GM12878 (cell line): Measurements from ENCODE around the gene COL6A3. TPM values are rescaled to one million over a fixed set of nuclear protein-coding genes. Genes with fewer than 3 reads are reported as not detected.

Experiments
- ATAC-seq: fragments of 200-7000 bp; cut with Tn5 transposase; 3 replicates; pipeline ENCODE4 v1.9.1; 2020; ENCODE audit warnings: mild to moderate bottlenecking, moderate library complexity
- BruUV-seq: library from RNA; stranded (reverse); fragments of 400-500 nt; replicated peaks from 2 replicates; lab custom pipeline; 2021; lab: Mats Ljungman, UMichigan
- CTCF ChIA-PET: fragments of 300-600 bp; sonication (Branson Sonifier 250); formaldehyde crosslinking; extraction: SDS; loops from one replicate; lab custom pipeline; 2021; ENCODE audit warnings: inconsistent platforms; lab: Yijun Ruan, JAX
- POLR2A ChIA-PET: fragments of 350-600 bp; formaldehyde crosslinking; extraction: SDS; loops from one replicate; lab custom pipeline; 2021; ENCODE audit warnings: inconsistent platforms; lab: Charles Lee
- RAD21 ChIA-PET: fragments of 300-600 bp; sonication (Branson Sonifier 250); formaldehyde crosslinking; loops from one replicate; lab custom pipeline; 2023; ENCODE audit warnings: antibody characterized with exemption; ENCODE audit not compliant: unreplicated experiment; lab: Charles Lee
- SMC1A ChIA-PET: fragments of 300-600 bp; sonication (Branson Sonifier 250); formaldehyde crosslinking; loops from one replicate; lab custom pipeline; 2023; ENCODE audit not compliant: unreplicated experiment, uncharacterized antibody; lab: Charles Lee
- DNase-seq: peaks from one replicate; pipeline ENCODE4 v3.0.0-alpha.2; 2011; ENCODE audit warnings: low read depth, low spot score
- FAIRE-seq: peaks from 3 replicates; lab custom pipeline; 2011; peaks lifted over from hg19 to GRCh38; lab: Jason Lieb, UNC
- H2AFZ ChIP-seq: 2 replicates; pipeline ENCODE4 v1.6.0; 2011; ENCODE audit warnings: low read depth, low read length, control low read depth; ENCODE audit not compliant: control insufficient read depth
- H3K27ac ChIP-seq: 2 replicates; pipeline ENCODE4 v1.5.1; 2011; ENCODE audit warnings: control low read depth; ENCODE audit not compliant: control insufficient read depth, insufficient read depth
- H3K27me3 ChIP-seq, 2 experiments: replicated peaks in 1 of 2; 2 replicates each; pipeline versions ENCODE4 v1.6.0 to v1.6.1; 2011; ENCODE audit warnings: low read length in 1 of 2; ENCODE audit not compliant: control insufficient read depth in 2 of 2, insufficient read depth in 2 of 2
- H3K36me3 ChIP-seq, 2 experiments: 2 replicates each; pipeline ENCODE4 v1.5.1; 2011; ENCODE audit warnings: low read length in 1 of 2; ENCODE audit not compliant: control insufficient read depth in 2 of 2, insufficient read depth in 2 of 2
- H3K4me1 ChIP-seq: 2 replicates; pipeline ENCODE4 v1.6.1; 2011; ENCODE audit warnings: mild to moderate bottlenecking, low read length, moderate library complexity, mixed read lengths; ENCODE audit not compliant: control insufficient read depth, insufficient read depth
- H3K4me2 ChIP-seq: 2 replicates; pipeline ENCODE4 v1.6.0; 2011; ENCODE audit warnings: control low read depth; ENCODE audit not compliant: control insufficient read depth, insufficient read depth
- H3K4me3 ChIP-seq: fragments of 200-600 bp; sonication (generic); 2 replicates; pipeline ENCODE4 v1.5.1; 2016
- H3K79me2 ChIP-seq: 2 replicates; pipeline ENCODE4 v1.6.0; 2011; ENCODE audit warnings: low read length; ENCODE audit not compliant: control insufficient read depth, insufficient read depth
- H3K9ac ChIP-seq: 2 replicates; pipeline ENCODE4 v1.8.0; 2011; ENCODE audit warnings: low read length, control low read depth, mixed read lengths; ENCODE audit not compliant: control insufficient read depth, insufficient read depth
- H3K9me3 ChIP-seq: replicated peaks from 3 replicates; pipeline ENCODE4 v1.5.1; 2011; ENCODE audit warnings: mild to moderate bottlenecking, low read length; ENCODE audit not compliant: control insufficient read depth, insufficient read depth
- H4K20me1 ChIP-seq: 2 replicates; pipeline ENCODE4 v1.6.0; 2011; ENCODE audit not compliant: control insufficient read depth, insufficient read depth
- GABPA ChIP-seq: IDR thresholded peaks from 2 replicates; pipeline ENCODE4 v1.6.1; 2014; ENCODE audit warnings: antibody characterized with exemption, low read depth, mild to moderate bottlenecking, inconsistent platforms
- MTA2 ChIP-seq: fragments of 450-650 bp; IDR thresholded peaks from 2 replicates; pipeline ENCODE4 v1.6.1; 2016; ENCODE audit warnings: low read depth, mild to moderate bottlenecking, moderate library complexity
- NFYA ChIP-seq: IDR thresholded peaks from 2 replicates; pipeline ENCODE4 v1.6.1; 2011; ENCODE audit warnings: low read depth, mild to moderate bottlenecking, low read length, improper control_type of control experiment, borderline replicate concordance
- RBBP5 ChIP-seq: fragments of 200-600 bp; sonication (generic); conservative IDR thresholded peaks from 2 replicates; pipeline ENCODE4 v1.6.1; 2016
- SIN3A ChIP-seq: IDR thresholded peaks from 2 replicates; pipeline ENCODE4 v1.6.1; 2012; ENCODE audit warnings: low read depth, low read length, improper control_type of control experiment
- WRNIP1 ChIP-seq: IDR thresholded peaks from 2 replicates; pipeline ENCODE4 v1.6.1; 2011; ENCODE audit warnings: low read depth, low read length, improper control_type of control experiment, borderline replicate concordance
- WGBS: methylation state at CpG from one replicate; pipeline ENCODE4 v1.1.6; 2016; ENCODE audit warnings: low lambda C conversion rate; ENCODE audit not compliant: insufficient replicate concordance, insufficient coverage; ENCODE audit errors: missing lambda C conversion rate; 5-methylcytosine and 5-hydroxymethylcytosine counted together
- in situ Hi-C: fragments of 300-500 bp; cut with MboI; formaldehyde crosslinking; loops from 9 replicates; pipeline ENCODE4 v1.14.3; 2018; ENCODE audit warnings: mixed read lengths
- intact Hi-C: fragments of 100-400 bp; cut with micrococcal nuclease; formaldehyde crosslinking; loops from one replicate; pipeline ENCODE4 v1.14.2; 2022; ENCODE audit not compliant: unreplicated experiment
- polyA plus RNA-seq, 11 experiments: library from polyadenylated mRNA; depleted of rRNA in 4 of 11; unstranded in 6 of 11; stranded (reverse) in 5 of 11; fragments of >200 nt; fragmentation: Nextera tagmentation in 4 of 11; fragmentation: Illumina TruSeq in 1 of 11; extraction: Ambion mirVana in 4 of 11; extraction: Trizol in 1 of 11; gene quantifications; 1 replicate in 1 of 11; 2 replicates in 10 of 11; pipeline versions ENCODE4 v1.2.1 to v1.2.3, GENCODE V29; 2011 to 2016; ENCODE audit warnings: inconsistent platforms in 2 of 11, missing spikeins in 2 of 11, low read depth in 1 of 11
- total RNA-seq, 4 experiments: library from RNA; depleted of rRNA in 3 of 4; stranded (reverse); fragments of >200 nt in 3 of 4; fragmentation: Illumina TruSeq in 1 of 4; extraction: Trizol in 1 of 4; gene quantifications; 2 replicates each; pipeline versions ENCODE4 v1.2.1 to v1.2.3, GENCODE V29; 2013 to 2021
- TF ChIP-seq, protein P1 (sequence below): IDR thresholded peaks from 2 replicates; pipeline ENCODE4 v1.6.1; 2012; ENCODE audit warnings: mild to moderate bottlenecking, low read depth, low read length
- TF ChIP-seq, protein P2 (sequence below): IDR thresholded peaks from 2 replicates; pipeline ENCODE4 v1.6.1; 2011; ENCODE audit warnings: borderline replicate concordance, low read depth, mild to moderate bottlenecking, moderate library complexity, mixed read lengths, low read length; ENCODE audit not compliant: insufficient read depth; ENCODE audit errors: extremely low read length
- TF ChIP-seq, protein P3 (sequence below): IDR thresholded peaks from 2 replicates; pipeline ENCODE4 v1.6.1; 2011; ENCODE audit warnings: low read depth, low read length, improper control_type of control experiment, borderline replicate concordance
- TF ChIP-seq, protein P4 (sequence below): fragments of 450-650 bp; IDR thresholded peaks from 2 replicates; pipeline ENCODE4 v1.6.1; 2017; ENCODE audit warnings: mild to moderate bottlenecking, moderate library complexity

The COL6A3 gene
- total and polyA plus RNA-seq, 10 of the 15 experiments (the other 5 are each of a cell fraction or from before 2014, with no cell fraction given) = 0.01 to 0.51 (median 0.09) TPM; not detected in 4

DNA sequence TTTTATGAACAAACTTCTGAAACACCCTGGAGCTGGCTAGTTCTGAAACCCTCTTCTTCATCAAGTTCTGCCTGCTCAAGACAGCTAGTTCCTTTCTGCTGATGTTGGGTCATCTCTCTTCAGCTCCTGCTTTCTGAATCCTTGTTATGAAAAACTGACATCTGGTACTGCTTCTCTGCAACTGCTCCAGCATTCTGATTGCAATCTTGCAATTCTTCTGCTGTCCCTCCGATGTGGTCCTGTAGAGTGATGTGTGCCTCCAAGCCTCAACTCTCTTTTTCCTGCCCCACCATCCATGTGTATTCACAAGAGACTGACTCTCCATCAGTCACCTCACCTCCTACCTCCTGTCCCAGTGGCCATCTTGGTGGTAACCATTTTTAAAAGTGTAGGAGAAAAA lies 21.8 kb downstream of the COL6A3 start:
- H3K9ac ChIP-seq = no peak overlapping the region
- H3K36me3 ChIP-seq = no peaks in the 10 kb centered on the region
- WGBS = 6% methylated on average over 1 of the region's 1 CpG
- no peaks in the 10 kb centered on the region for H3K4me1 ChIP-seq
- POLR2A ChIA-PET = no interaction called here
- ATAC-seq (no peak), FAIRE-seq (no peak), DNase-seq (no peak)
- H3K4me3 ChIP-seq = no peak overlapping the region
- TF ChIP-seq, protein P1, sequence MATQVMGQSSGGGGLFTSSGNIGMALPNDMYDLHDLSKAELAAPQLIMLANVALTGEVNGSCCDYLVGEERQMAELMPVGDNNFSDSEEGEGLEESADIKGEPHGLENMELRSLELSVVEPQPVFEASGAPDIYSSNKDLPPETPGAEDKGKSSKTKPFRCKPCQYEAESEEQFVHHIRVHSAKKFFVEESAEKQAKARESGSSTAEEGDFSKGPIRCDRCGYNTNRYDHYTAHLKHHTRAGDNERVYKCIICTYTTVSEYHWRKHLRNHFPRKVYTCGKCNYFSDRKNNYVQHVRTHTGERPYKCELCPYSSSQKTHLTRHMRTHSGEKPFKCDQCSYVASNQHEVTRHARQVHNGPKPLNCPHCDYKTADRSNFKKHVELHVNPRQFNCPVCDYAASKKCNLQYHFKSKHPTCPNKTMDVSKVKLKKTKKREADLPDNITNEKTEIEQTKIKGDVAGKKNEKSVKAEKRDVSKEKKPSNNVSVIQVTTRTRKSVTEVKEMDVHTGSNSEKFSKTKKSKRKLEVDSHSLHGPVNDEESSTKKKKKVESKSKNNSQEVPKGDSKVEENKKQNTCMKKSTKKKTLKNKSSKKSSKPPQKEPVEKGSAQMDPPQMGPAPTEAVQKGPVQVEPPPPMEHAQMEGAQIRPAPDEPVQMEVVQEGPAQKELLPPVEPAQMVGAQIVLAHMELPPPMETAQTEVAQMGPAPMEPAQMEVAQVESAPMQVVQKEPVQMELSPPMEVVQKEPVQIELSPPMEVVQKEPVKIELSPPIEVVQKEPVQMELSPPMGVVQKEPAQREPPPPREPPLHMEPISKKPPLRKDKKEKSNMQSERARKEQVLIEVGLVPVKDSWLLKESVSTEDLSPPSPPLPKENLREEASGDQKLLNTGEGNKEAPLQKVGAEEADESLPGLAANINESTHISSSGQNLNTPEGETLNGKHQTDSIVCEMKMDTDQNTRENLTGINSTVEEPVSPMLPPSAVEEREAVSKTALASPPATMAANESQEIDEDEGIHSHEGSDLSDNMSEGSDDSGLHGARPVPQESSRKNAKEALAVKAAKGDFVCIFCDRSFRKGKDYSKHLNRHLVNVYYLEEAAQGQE = no peak
- TF ChIP-seq RBBP5 (no peak), GABPA (no peak), NFYA (no peak), SIN3A (no peak), MTA2 (no peak), WRNIP1 (no peak)
- TF ChIP-seq, protein P2, sequence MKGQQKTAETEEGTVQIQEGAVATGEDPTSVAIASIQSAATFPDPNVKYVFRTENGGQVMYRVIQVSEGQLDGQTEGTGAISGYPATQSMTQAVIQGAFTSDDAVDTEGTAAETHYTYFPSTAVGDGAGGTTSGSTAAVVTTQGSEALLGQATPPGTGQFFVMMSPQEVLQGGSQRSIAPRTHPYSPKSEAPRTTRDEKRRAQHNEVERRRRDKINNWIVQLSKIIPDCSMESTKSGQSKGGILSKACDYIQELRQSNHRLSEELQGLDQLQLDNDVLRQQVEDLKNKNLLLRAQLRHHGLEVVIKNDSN = no peak
- TF ChIP-seq, protein P3, sequence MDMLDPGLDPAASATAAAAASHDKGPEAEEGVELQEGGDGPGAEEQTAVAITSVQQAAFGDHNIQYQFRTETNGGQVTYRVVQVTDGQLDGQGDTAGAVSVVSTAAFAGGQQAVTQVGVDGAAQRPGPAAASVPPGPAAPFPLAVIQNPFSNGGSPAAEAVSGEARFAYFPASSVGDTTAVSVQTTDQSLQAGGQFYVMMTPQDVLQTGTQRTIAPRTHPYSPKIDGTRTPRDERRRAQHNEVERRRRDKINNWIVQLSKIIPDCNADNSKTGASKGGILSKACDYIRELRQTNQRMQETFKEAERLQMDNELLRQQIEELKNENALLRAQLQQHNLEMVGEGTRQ = no peak
- TF ChIP-seq, protein P4, sequence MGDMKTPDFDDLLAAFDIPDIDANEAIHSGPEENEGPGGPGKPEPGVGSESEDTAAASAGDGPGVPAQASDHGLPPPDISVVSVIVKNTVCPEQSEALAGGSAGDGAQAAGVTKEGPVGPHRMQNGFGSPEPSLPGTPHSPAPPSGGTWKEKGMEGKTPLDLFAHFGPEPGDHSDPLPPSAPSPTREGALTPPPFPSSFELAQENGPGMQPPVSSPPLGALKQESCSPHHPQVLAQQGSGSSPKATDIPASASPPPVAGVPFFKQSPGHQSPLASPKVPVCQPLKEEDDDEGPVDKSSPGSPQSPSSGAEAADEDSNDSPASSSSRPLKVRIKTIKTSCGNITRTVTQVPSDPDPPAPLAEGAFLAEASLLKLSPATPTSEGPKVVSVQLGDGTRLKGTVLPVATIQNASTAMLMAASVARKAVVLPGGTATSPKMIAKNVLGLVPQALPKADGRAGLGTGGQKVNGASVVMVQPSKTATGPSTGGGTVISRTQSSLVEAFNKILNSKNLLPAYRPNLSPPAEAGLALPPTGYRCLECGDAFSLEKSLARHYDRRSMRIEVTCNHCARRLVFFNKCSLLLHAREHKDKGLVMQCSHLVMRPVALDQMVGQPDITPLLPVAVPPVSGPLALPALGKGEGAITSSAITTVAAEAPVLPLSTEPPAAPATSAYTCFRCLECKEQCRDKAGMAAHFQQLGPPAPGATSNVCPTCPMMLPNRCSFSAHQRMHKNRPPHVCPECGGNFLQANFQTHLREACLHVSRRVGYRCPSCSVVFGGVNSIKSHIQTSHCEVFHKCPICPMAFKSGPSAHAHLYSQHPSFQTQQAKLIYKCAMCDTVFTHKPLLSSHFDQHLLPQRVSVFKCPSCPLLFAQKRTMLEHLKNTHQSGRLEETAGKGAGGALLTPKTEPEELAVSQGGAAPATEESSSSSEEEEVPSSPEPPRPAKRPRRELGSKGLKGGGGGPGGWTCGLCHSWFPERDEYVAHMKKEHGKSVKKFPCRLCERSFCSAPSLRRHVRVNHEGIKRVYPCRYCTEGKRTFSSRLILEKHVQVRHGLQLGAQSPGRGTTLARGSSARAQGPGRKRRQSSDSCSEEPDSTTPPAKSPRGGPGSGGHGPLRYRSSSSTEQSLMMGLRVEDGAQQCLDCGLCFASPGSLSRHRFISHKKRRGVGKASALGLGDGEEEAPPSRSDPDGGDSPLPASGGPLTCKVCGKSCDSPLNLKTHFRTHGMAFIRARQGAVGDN = no peak
- no peaks in the 10 kb centered on the region for H3K9me3 ChIP-seq
- in situ Hi-C loops (no loop called here), intact Hi-C loops (no loop called here)
- H3K27ac ChIP-seq = no peak overlapping the region
- CTCF ChIA-PET = no interaction called here
- peaks cover 0 to 3% of the 10 kb centered on the region in 2 experiments; a peak in 1 of 4 replicates for H3K27me3 ChIP-seq
- no peak overlapping the region for H2AFZ ChIP-seq
- SMC1A ChIA-PET = no interaction called here
- RAD21 ChIA-PET = no interaction called here
- no TSS peak for BruUV-seq
- no peaks in the 10 kb centered on the region for H4K20me1 ChIP-seq
- no peaks in the 10 kb centered on the region for H3K79me2 ChIP-seq
- H3K4me2 ChIP-seq = no peak overlapping the region
